HepG2 (cell line): Measurements from ENCODE around the gene XCR1. TPM values are rescaled to one million over a fixed set of nuclear protein-coding genes. Genes with fewer than 3 reads are reported as not detected.

Experiments
- ATAC-seq: fragments of 200-7000 bp; cut with Tn5 transposase; 3 replicates; pipeline ENCODE4 v1.9.1; 2020; ENCODE audit warnings: mild to moderate bottlenecking, moderate library complexity
- BruUV-seq: library from RNA; stranded (reverse); fragments of 400-500 nt; replicated peaks from 2 replicates; lab custom pipeline; 2021; lab: Mats Ljungman, UMichigan
- CTCF ChIA-PET: fragments of 300-600 bp; formaldehyde crosslinking; extraction: SDS; loops from one replicate; lab custom pipeline; 2021; ENCODE audit warnings: low total read pairs, inconsistent platforms, low intra/inter-chr PET ratio; lab: Yijun Ruan, JAX
- POLR2A ChIA-PET: fragments of 350-600 bp; sonication (Branson Sonifier 250); formaldehyde crosslinking; loops from one replicate; lab custom pipeline; 2020; ENCODE audit warnings: antibody characterized with exemption, inconsistent platforms; lab: Yijun Ruan, JAX
- DNase-seq: peaks from one replicate; pipeline ENCODE4 v3.0.0-alpha.2; 2015; ENCODE audit warnings: low spot score
- FAIRE-seq: peaks from 3 replicates; lab custom pipeline; 2011; peaks lifted over from hg19 to GRCh38; lab: Jason Lieb, UNC
- H2AFZ ChIP-seq: one replicate; pipeline ENCODE4 v1.6.1; 2011; ENCODE audit warnings: low read length, inconsistent platforms
- H3K27ac ChIP-seq: fragments of 300-600 bp; 3 replicates; pipeline ENCODE4 v1.8.0; 2011; ENCODE audit warnings: mixed run types, mild to moderate bottlenecking, mixed read lengths, low read length, inconsistent platforms; ENCODE audit not compliant: insufficient read depth; ENCODE audit errors: extremely low read length
- H3K27me3 ChIP-seq, 2 experiments: fragments of 200-600 bp in 1 of 2; 2 replicates in 1 of 2; 3 replicates in 1 of 2; pipeline versions ENCODE4 v1.6.0 to v1.8.0; 2011; ENCODE audit warnings: low read length in 2 of 2, mild to moderate bottlenecking in 2 of 2, moderate library complexity in 2 of 2, inconsistent platforms in 1 of 2; ENCODE audit not compliant: insufficient read depth in 2 of 2, control insufficient read depth in 1 of 2
- H3K36me3 ChIP-seq, 2 experiments: fragments of 200-600 bp in 1 of 2; replicated peaks in 1 of 2; 2 replicates in 1 of 2; 3 replicates in 1 of 2; pipeline versions ENCODE4 v1.5.1 to v1.8.0; 2011; ENCODE audit warnings: low read length in 2 of 2, inconsistent platforms in 1 of 2; ENCODE audit not compliant: insufficient read depth in 2 of 2, control insufficient read depth in 1 of 2
- H3K4me1 ChIP-seq: 2 replicates; pipeline ENCODE4 v1.5.1; 2012; ENCODE audit warnings: low read length, inconsistent platforms; ENCODE audit not compliant: insufficient read depth
- H3K4me2 ChIP-seq: 2 replicates; pipeline ENCODE4 v1.6.0; 2011; ENCODE audit warnings: low read depth, low read length, inconsistent platforms
- H3K4me3 ChIP-seq, 3 experiments: fragments of 200-600 bp in 1 of 3; sonication (generic), shearing (Covaris generic) in 1 of 3; replicated peaks in 1 of 3; 2 replicates each; pipeline ENCODE4 v1.5.1; 2011 to 2016; ENCODE audit warnings: low read length in 3 of 3, inconsistent platforms in 2 of 3, low read depth in 2 of 3, mild to moderate bottlenecking in 2 of 3, control low read depth in 1 of 3, mixed read lengths in 1 of 3; ENCODE audit not compliant: insufficient read depth in 1 of 3
- H3K79me2 ChIP-seq: one replicate; pipeline ENCODE4 v1.6.1; 2011; ENCODE audit warnings: low read length, inconsistent platforms; ENCODE audit not compliant: insufficient read depth
- H3K9ac ChIP-seq: 2 replicates; pipeline ENCODE4 v1.6.0; 2011; ENCODE audit warnings: mild to moderate bottlenecking, low read depth, low read length, inconsistent platforms; ENCODE audit not compliant: insufficient read depth
- H3K9me3 ChIP-seq: 2 replicates; pipeline ENCODE4 v1.5.1; 2012; ENCODE audit warnings: mild to moderate bottlenecking, low read length
- H4K20me1 ChIP-seq: 2 replicates; pipeline ENCODE4 v1.6.0; 2011; ENCODE audit warnings: inconsistent platforms, mild to moderate bottlenecking, low read length, moderate library complexity; ENCODE audit not compliant: insufficient read depth
- MED8 ChIP-seq: sonication (generic); formaldehyde crosslinking; IDR thresholded peaks from 2 replicates; pipeline ENCODE4 v1.8.1; 2023; ENCODE audit warnings: mild to moderate bottlenecking, missing genetic modification reagents; ENCODE audit not compliant: insufficient replicate concordance
- NPAS2 ChIP-seq: sonication (generic); formaldehyde crosslinking; IDR thresholded peaks from 2 replicates; pipeline ENCODE4 v1.8.0; 2022; ENCODE audit warnings: mild to moderate bottlenecking, missing genetic modification reagents, borderline replicate concordance
- NR2F2 ChIP-seq: IDR thresholded peaks from 2 replicates; pipeline ENCODE4 v1.6.1; 2012; ENCODE audit warnings: low read depth, inconsistent platforms, borderline replicate concordance
- RAD21 ChIP-seq: fragments of 450-650 bp; formaldehyde crosslinking; IDR thresholded peaks from 2 replicates; pipeline ENCODE4 v1.5.0; 2020; ENCODE audit warnings: mild to moderate bottlenecking
- RELA ChIP-seq: sonication (generic); formaldehyde crosslinking; IDR thresholded peaks from 2 replicates; pipeline ENCODE4 v1.4.0; 2020; ENCODE audit warnings: missing genetic modification reagents
- RFX5 ChIP-seq: IDR thresholded peaks from 2 replicates; pipeline ENCODE4 v1.6.1; 2011; ENCODE audit warnings: low read depth, low read length, improper control_type of control experiment
- SOX6 ChIP-seq, 2 experiments: fragments of 450-650 bp in 1 of 2; sonication (generic) in 1 of 2; formaldehyde crosslinking in 1 of 2; IDR thresholded peaks; 2 replicates each; pipeline versions ENCODE4 v1.4.0 to v1.6.1; 2017 to 2020; ENCODE audit warnings: antibody characterized with exemption in 1 of 2, mild to moderate bottlenecking in 1 of 2, missing genetic modification reagents in 1 of 2
- TCF7 ChIP-seq: sonication (generic); IDR thresholded peaks from 2 replicates; pipeline ENCODE4 v1.6.1; 2016; ENCODE audit warnings: antibody characterized with exemption, low read depth
- ZFP82 ChIP-seq: sonication (generic); formaldehyde crosslinking; IDR thresholded peaks from 2 replicates; pipeline ENCODE4 v1.5.1; 2020; ENCODE audit warnings: mild to moderate bottlenecking, missing genetic modification reagents, borderline replicate concordance
- ZNF143 ChIP-seq: sonication (generic); formaldehyde crosslinking; IDR thresholded peaks from 2 replicates; pipeline ENCODE4 v1.4.0; 2020; ENCODE audit warnings: missing genetic modification reagents
- ZNF354B ChIP-seq: sonication (generic); formaldehyde crosslinking; IDR thresholded peaks from 2 replicates; pipeline ENCODE4 v1.8.0; 2022; ENCODE audit warnings: mild to moderate bottlenecking, missing genetic modification reagents
- WGBS: methylation state at CpG from one replicate; pipeline ENCODE4 v1.1.6; 2017; ENCODE audit warnings: low lambda C conversion rate; 5-methylcytosine and 5-hydroxymethylcytosine counted together
- in situ Hi-C: cut with HindIII; loops from 2 replicates; pipeline ENCODE4 v1.10.0; 2017; ENCODE audit warnings: low pct_unique_long_range_greater_than_20kb; ENCODE audit not compliant: extremely low pct_ligation_motif_present
- intact Hi-C: fragments of 100-400 bp; cut with micrococcal nuclease; formaldehyde crosslinking; loops from one replicate; pipeline ENCODE4 v1.10.0; 2022; ENCODE audit not compliant: unreplicated experiment
- polyA plus RNA-seq, 8 experiments: library from polyadenylated mRNA; depleted of rRNA in 3 of 8; stranded (reverse) in 7 of 8; unstranded in 1 of 8; fragments of >200 nt; fragmentation: Illumina TruSeq in 4 of 8; extraction: Trizol in 4 of 8; gene quantifications; 2 replicates each; pipeline versions ENCODE4 v1.2.1 to v1.2.3, GENCODE V29; 2011 to 2016; ENCODE audit warnings: low read depth in 4 of 8, missing spikeins in 1 of 8, mixed read lengths in 1 of 8; ENCODE audit not compliant: insufficient read depth in 1 of 8
- total RNA-seq, 5 experiments: library from RNA; depleted of rRNA; stranded (reverse); fragments of >200 nt; fragmentation: Illumina TruSeq; extraction: Trizol; gene quantifications; 2 replicates each; pipeline ENCODE4 v1.2.3, GENCODE V29; 2016; ENCODE audit warnings: low read depth in 1 of 5
- TF ChIP-seq, protein P1 (sequence below): sonication (generic); formaldehyde crosslinking; IDR thresholded peaks from 2 replicates; pipeline ENCODE4 v1.4.0; 2020; ENCODE audit warnings: low read depth, mild to moderate bottlenecking, missing genetic modification reagents
- TF ChIP-seq, protein P2 (sequence below): sonication (generic); formaldehyde crosslinking; IDR thresholded peaks from 2 replicates; pipeline ENCODE4 v1.4.0; 2020; ENCODE audit warnings: missing genetic modification reagents
- TF ChIP-seq, protein P3 (sequence below): sonication (generic); formaldehyde crosslinking; IDR thresholded peaks from 2 replicates; pipeline ENCODE4 v1.4.0; 2020; ENCODE audit warnings: missing genetic modification reagents, low read depth, mild to moderate bottlenecking, borderline replicate concordance
- TF ChIP-seq, protein P4 (sequence below), 2 experiments: fragments of 450-650 bp in 1 of 2; sonication (generic) in 1 of 2; formaldehyde crosslinking; IDR thresholded peaks; 2 replicates each; pipeline versions ENCODE4 v1.5.0 to v1.8.0; 2020 to 2022; ENCODE audit warnings: mild to moderate bottlenecking in 1 of 2, missing genetic modification reagents in 1 of 2
- TF ChIP-seq, protein P5 (sequence below): sonication (generic); formaldehyde crosslinking; IDR thresholded peaks from 2 replicates; pipeline ENCODE4 v1.5.1; 2020; ENCODE audit warnings: missing genetic modification reagents, mild to moderate bottlenecking, borderline replicate concordance

Gene XCR1
- total and polyA plus RNA-seq, 2 of the 13 experiments (the other 11 are each of a cell fraction or from before 2014, with no cell fraction given) = not detected

DNA sequence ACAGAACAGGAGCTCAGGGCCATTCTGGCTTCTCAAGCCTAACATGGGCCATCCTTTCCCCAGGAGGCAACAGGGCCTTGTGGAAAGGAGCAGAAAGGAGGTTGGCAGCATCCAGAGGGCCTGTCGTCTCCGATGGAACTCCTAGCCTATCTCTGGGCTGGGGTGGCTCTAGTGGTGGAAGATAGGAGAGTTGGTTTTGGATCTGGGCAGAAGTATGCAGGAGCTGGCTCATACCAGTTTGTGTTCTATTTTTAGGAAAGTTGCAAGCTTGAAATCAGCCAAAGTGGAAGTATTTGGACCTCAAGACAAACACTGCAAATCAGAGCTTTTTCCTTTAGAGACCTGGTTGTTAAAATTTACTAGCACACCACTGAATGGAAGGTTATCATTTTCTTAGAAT is 35.4 kb upstream of the XCR1 start:
- ChIA-PET POLR2A (no interaction called here), CTCF (no interaction called here)
- DNase-seq (no peak), ATAC-seq (no peak), FAIRE-seq (no peak)
- no TSS peak for BruUV-seq
- H4K20me1 ChIP-seq = no peaks in the 10 kb centered on the region
- H3K4me2 ChIP-seq = no peak overlapping the region
- no peak overlapping the region for H3K27ac ChIP-seq
- H3K79me2 ChIP-seq = no peaks in the 10 kb centered on the region
- in situ Hi-C loops (no loop called here), intact Hi-C loops (no loop called here)
- no peaks in the 10 kb centered on the region for H3K9me3 ChIP-seq
- 4% methylated on average over 2 of the region's 2 CpGs for WGBS
- TF ChIP-seq, protein P1, sequence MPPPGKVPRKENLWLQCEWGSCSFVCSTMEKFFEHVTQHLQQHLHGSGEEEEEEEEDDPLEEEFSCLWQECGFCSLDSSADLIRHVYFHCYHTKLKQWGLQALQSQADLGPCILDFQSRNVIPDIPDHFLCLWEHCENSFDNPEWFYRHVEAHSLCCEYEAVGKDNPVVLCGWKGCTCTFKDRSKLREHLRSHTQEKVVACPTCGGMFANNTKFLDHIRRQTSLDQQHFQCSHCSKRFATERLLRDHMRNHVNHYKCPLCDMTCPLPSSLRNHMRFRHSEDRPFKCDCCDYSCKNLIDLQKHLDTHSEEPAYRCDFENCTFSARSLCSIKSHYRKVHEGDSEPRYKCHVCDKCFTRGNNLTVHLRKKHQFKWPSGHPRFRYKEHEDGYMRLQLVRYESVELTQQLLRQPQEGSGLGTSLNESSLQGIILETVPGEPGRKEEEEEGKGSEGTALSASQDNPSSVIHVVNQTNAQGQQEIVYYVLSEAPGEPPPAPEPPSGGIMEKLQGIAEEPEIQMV (CRISPR knock-in tag) = no peak
- TF ChIP-seq TCF7 (no peak), SOX6 (IDR thresholded peaks at IDR 0.05) (no peak), SOX6 (CRISPR knock-in tag; IDR thresholded peaks at IDR 0.05) (no peak), ZNF354B (CRISPR knock-in tag) (no peak), RELA (CRISPR knock-in tag) (no peak), MED8 (no peak), RFX5 (no peak), NR2F2 (no peak), NPAS2 (CRISPR knock-in tag) (no peak), ZNF143 (CRISPR knock-in tag) (no peak), ZFP82 (CRISPR knock-in tag) (no peak), RAD21 (CRISPR knock-in tag) (no peak)
- TF ChIP-seq, protein P2, sequence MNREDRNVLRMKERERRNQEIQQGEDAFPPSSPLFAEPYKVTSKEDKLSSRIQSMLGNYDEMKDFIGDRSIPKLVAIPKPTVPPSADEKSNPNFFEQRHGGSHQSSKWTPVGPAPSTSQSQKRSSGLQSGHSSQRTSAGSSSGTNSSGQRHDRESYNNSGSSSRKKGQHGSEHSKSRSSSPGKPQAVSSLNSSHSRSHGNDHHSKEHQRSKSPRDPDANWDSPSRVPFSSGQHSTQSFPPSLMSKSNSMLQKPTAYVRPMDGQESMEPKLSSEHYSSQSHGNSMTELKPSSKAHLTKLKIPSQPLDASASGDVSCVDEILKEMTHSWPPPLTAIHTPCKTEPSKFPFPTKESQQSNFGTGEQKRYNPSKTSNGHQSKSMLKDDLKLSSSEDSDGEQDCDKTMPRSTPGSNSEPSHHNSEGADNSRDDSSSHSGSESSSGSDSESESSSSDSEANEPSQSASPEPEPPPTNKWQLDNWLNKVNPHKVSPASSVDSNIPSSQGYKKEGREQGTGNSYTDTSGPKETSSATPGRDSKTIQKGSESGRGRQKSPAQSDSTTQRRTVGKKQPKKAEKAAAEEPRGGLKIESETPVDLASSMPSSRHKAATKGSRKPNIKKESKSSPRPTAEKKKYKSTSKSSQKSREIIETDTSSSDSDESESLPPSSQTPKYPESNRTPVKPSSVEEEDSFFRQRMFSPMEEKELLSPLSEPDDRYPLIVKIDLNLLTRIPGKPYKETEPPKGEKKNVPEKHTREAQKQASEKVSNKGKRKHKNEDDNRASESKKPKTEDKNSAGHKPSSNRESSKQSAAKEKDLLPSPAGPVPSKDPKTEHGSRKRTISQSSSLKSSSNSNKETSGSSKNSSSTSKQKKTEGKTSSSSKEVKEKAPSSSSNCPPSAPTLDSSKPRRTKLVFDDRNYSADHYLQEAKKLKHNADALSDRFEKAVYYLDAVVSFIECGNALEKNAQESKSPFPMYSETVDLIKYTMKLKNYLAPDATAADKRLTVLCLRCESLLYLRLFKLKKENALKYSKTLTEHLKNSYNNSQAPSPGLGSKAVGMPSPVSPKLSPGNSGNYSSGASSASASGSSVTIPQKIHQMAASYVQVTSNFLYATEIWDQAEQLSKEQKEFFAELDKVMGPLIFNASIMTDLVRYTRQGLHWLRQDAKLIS (CRISPR knock-in tag) = no peak
- TF ChIP-seq, protein P3, sequence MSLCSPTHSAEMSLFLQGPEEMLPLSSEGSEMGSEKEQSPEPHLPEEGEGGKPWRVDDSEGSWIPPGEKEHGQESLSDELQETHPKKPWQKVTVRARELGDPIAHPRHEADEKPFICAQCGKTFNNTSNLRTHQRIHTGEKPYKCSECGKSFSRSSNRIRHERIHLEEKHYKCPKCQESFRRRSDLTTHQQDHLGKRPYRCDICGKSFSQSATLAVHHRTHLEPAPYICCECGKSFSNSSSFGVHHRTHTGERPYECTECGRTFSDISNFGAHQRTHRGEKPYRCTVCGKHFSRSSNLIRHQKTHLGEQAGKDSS (CRISPR knock-in tag) = no peak
- TF ChIP-seq, protein P4, sequence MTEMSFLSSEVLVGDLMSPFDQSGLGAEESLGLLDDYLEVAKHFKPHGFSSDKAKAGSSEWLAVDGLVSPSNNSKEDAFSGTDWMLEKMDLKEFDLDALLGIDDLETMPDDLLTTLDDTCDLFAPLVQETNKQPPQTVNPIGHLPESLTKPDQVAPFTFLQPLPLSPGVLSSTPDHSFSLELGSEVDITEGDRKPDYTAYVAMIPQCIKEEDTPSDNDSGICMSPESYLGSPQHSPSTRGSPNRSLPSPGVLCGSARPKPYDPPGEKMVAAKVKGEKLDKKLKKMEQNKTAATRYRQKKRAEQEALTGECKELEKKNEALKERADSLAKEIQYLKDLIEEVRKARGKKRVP (CRISPR knock-in tag; IDR thresholded peaks at IDR 0.05) = no peak
- TF ChIP-seq, protein P5, sequence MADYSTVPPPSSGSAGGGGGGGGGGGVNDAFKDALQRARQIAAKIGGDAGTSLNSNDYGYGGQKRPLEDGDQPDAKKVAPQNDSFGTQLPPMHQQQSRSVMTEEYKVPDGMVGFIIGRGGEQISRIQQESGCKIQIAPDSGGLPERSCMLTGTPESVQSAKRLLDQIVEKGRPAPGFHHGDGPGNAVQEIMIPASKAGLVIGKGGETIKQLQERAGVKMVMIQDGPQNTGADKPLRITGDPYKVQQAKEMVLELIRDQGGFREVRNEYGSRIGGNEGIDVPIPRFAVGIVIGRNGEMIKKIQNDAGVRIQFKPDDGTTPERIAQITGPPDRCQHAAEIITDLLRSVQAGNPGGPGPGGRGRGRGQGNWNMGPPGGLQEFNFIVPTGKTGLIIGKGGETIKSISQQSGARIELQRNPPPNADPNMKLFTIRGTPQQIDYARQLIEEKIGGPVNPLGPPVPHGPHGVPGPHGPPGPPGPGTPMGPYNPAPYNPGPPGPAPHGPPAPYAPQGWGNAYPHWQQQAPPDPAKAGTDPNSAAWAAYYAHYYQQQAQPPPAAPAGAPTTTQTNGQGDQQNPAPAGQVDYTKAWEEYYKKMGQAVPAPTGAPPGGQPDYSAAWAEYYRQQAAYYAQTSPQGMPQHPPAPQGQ (CRISPR knock-in tag) = no peak
- H3K4me3 ChIP-seq = no peak overlapping the region
- peaks cover 2 to 9% of the 10 kb centered on the region in 2 experiments; a peak in 2 of 5 replicates for H3K27me3 ChIP-seq
- H3K36me3 ChIP-seq = no peaks in the 10 kb centered on the region
- H2AFZ ChIP-seq = no peak overlapping the region
- no peaks in the 10 kb centered on the region for H3K4me1 ChIP-seq
- H3K9ac ChIP-seq = no peak overlapping the region
